Measurements from ENCODE around the gene A4GNT.
"Not testable (repeated sequence)": the region's sequence is repeated elsewhere in the genome, so short reads cannot be mapped to it uniquely, and the experiment has no call there.

Gene A4GNT

GRCh38 chr3:138132239-138132638 lies at the start of gene A4GNT:
A4GNT (minus strand) TSS chr3:138132390; CDS start chr3:138131256, 1,134 bp downstream.
- no peak for DNase-seq (ENCODE audit: low read depth in 2 of 3, low spot score in 2 of 3)

- DNase-seq (ENCODE audit: low read depth in 2 of 3, low spot score in 2 of 3), result no peak
These were observed 48.3 kb upstream of the A4GNT start for GRCh38 chr3:138180375-138181029.

GRCh38 chr3:138174421-138175131 lies 42.4 kb upstream of the A4GNT start, which contains the start of gene DBR1:
DBR1 (minus strand) TSS chr3:138174921; CDS start chr3:138174795, 126 bp downstream.
- DNase-seq (ENCODE audit: low read depth in 2 of 3, low spot score in 2 of 3), result peak; percentile 55 to 64 (median 58)

- no peak for DNase-seq (ENCODE audit: low read depth in 2 of 3, low spot score in 2 of 3)
These were observed 41.7 kb upstream of the A4GNT start for GRCh38 chr3:138173769-138174420.

- DNase-seq (ENCODE audit: low read depth in 2 of 3, low spot score in 2 of 3), result no peak
These were observed 40.4 kb upstream of the A4GNT start for GRCh38 chr3:138172625-138173024.

- DNase-seq (ENCODE audit: low read depth in 2 of 3, low spot score in 2 of 3), result no peak
These were observed 32.9 kb upstream of the A4GNT start for GRCh38 chr3:138165061-138165460.

- DNase-seq (ENCODE audit: low read depth in 2 of 3, low spot score in 2 of 3), result no peak
These were observed 25.6 kb upstream of the A4GNT start for GRCh38 chr3:138157743-138158142.

- DNase-seq (ENCODE audit: low read depth in 2 of 3, low spot score in 2 of 3), result no peak
These were observed 22.3 kb upstream of the A4GNT start for GRCh38 chr3:138154534-138154933.

- DNase-seq (ENCODE audit: low read depth in 2 of 3, low spot score in 2 of 3), result no peak
These were observed 16.3 kb upstream of the A4GNT start for GRCh38 chr3:138148503-138148902.

- DNase-seq (ENCODE audit: low read depth in 2 of 3, low spot score in 2 of 3), result not testable (repeated sequence)
These were observed 10.0 kb upstream of the A4GNT start for GRCh38 chr3:138142181-138142580.

GRCh38 chr3:138140940-138141339 lies 8.8 kb upstream of the A4GNT start:
- no peak for DNase-seq (ENCODE audit: low read depth in 2 of 3, low spot score in 2 of 3)

GRCh38 chr3:138139691-138140090 lies 7.5 kb upstream of the A4GNT start:
- DNase-seq (ENCODE audit: low read depth in 2 of 3, low spot score in 2 of 3), result no peak

- no peak for DNase-seq (ENCODE audit: low read depth in 2 of 3, low spot score in 2 of 3)
These were observed 5.7 kb upstream of the A4GNT start for GRCh38 chr3:138137861-138138260.

GRCh38 chr3:138136201-138136600 lies 4.0 kb upstream of the A4GNT start:
- DNase-seq (ENCODE audit: low read depth in 2 of 3, low spot score in 2 of 3), result no peak

- DNase-seq (ENCODE audit: low read depth in 2 of 3, low spot score in 2 of 3), result no peak
These were observed 3.6 kb upstream of the A4GNT start for GRCh38 chr3:138135833-138136194.

GRCh38 chr3:138135146-138135832 lies 3.1 kb upstream of the A4GNT start:
- no peak for DNase-seq (ENCODE audit: low read depth in 2 of 3, low spot score in 2 of 3)

- DNase-seq (ENCODE audit: low read depth in 2 of 3, low spot score in 2 of 3), result no peak
These were observed 4.4 kb downstream of the A4GNT start for GRCh38 chr3:138127636-138128365.

GRCh38 chr3:138125548-138126221 lies 6.5 kb downstream of the A4GNT start:
- DNase-seq (ENCODE audit: low read depth in 2 of 3, low spot score in 2 of 3), result no peak

GRCh38 chr3:138124706-138125355 lies 7.4 kb downstream of the A4GNT start:
- DNase-seq (ENCODE audit: low read depth in 2 of 3, low spot score in 2 of 3), result no peak

- DNase-seq (ENCODE audit: low read depth in 2 of 3, low spot score in 2 of 3), result no peak
These were observed 8.0 kb downstream of the A4GNT start for GRCh38 chr3:138124188-138124587.
